AG10803 (cell line): ENCODE measurements around the gene PLEKHJ1.
"Not testable (repeated sequence)": the region's sequence is repeated elsewhere in the genome, so short reads cannot be mapped to it uniquely, and the experiment has no call there.

Experiments used
- DNase-seq: peaks from one replicate; pipeline ENCODE4 v3.0.0; 2010; ENCODE audit warnings: low read depth
- H3K4me3 ChIP-seq: 2 replicates; pipeline ENCODE4 v1.5.1; 2011; ENCODE audit warnings: mild to moderate bottlenecking, low read length, control low read depth
- TF ChIP-seq, protein P1 (sequence below): conservative IDR thresholded peaks from 2 replicates; pipeline ENCODE4 v1.5.1; 2011; ENCODE audit warnings: mild to moderate bottlenecking, low read length, control low read depth, inconsistent platforms

The PLEKHJ1 gene

DNA sequence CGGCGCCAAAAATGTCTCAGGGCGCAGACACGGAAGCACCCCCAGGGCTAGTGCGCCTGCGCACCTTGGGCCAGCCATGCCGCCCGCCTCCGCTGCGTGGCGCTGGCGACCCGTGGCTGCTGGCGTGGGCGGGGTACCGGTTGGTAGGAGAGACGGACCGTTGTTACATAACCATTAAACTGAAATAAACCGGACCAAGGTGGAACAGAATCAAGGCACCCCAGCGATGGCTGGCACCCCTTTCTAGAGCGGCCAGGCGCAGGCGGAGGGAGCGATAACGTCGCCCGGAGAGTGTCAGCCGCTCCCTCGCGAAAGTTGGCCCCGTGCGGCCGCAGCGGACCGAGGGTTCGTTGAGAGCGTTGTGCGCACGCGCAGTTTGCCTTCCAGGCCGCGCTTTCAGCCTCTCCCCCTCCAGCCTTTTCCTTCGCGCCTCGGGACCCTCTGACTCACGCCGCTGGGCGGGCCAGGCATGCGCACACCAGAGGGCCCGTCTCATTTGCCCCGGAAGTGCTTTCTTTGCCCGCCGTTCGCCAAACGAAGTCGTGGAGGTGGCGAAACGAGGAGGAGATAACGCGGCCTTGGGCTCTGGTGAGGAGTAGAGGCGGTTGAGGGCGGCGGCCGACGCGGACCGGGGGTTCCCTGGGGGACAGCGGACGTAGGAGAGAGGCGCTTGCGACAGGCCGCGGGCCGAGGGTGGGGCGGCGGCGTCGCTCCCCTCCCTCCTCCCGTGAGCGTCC lies at the start of gene PLEKHJ1, which contains the start of gene SF3A2:
Gene PLEKHJ1 (minus strand): TSS at position 16 of the 737 bp plus-strand sequence. CDS start 81 bp downstream, outside the sequence.
Gene SF3A2 (plus strand): TSS at position 511 of the 737 bp plus-strand sequence. CDS start 6,595 bp downstream, outside the sequence.
- DNase-seq = peak; percentile 95
- TF ChIP-seq, protein P1, sequence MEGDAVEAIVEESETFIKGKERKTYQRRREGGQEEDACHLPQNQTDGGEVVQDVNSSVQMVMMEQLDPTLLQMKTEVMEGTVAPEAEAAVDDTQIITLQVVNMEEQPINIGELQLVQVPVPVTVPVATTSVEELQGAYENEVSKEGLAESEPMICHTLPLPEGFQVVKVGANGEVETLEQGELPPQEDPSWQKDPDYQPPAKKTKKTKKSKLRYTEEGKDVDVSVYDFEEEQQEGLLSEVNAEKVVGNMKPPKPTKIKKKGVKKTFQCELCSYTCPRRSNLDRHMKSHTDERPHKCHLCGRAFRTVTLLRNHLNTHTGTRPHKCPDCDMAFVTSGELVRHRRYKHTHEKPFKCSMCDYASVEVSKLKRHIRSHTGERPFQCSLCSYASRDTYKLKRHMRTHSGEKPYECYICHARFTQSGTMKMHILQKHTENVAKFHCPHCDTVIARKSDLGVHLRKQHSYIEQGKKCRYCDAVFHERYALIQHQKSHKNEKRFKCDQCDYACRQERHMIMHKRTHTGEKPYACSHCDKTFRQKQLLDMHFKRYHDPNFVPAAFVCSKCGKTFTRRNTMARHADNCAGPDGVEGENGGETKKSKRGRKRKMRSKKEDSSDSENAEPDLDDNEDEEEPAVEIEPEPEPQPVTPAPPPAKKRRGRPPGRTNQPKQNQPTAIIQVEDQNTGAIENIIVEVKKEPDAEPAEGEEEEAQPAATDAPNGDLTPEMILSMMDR = peak; percentile 77
- peak within 1 kb of the TSS; percentile 84 for H3K4me3 ChIP-seq

- no peak overlapping the region for H3K4me3 ChIP-seq
- TF ChIP-seq, protein P1 = no peak
- DNase-seq = no peak
These were observed 47.8 kb upstream of the PLEKHJ1 start for GRCh38 chr19:2283835-2284507.

GRCh38 chr19:2282862-2283237 lies 46.7 kb upstream of the PLEKHJ1 start:
- no peak overlapping the region for H3K4me3 ChIP-seq
- TF ChIP-seq, protein P1 = no peak
- no peak for DNase-seq

GRCh38 chr19:2282062-2282861 lies 46.1 kb upstream of the PLEKHJ1 start, which contains the start of gene PEAK3:
PEAK3 (minus strand) TSS chr19:2282175; CDS start chr19:2280931, 1,244 bp downstream.
- TF ChIP-seq, protein P1 = no peak
- H3K4me3 ChIP-seq = no peak within 1 kb of the TSS
- peak; percentile 39 for DNase-seq

DNA sequence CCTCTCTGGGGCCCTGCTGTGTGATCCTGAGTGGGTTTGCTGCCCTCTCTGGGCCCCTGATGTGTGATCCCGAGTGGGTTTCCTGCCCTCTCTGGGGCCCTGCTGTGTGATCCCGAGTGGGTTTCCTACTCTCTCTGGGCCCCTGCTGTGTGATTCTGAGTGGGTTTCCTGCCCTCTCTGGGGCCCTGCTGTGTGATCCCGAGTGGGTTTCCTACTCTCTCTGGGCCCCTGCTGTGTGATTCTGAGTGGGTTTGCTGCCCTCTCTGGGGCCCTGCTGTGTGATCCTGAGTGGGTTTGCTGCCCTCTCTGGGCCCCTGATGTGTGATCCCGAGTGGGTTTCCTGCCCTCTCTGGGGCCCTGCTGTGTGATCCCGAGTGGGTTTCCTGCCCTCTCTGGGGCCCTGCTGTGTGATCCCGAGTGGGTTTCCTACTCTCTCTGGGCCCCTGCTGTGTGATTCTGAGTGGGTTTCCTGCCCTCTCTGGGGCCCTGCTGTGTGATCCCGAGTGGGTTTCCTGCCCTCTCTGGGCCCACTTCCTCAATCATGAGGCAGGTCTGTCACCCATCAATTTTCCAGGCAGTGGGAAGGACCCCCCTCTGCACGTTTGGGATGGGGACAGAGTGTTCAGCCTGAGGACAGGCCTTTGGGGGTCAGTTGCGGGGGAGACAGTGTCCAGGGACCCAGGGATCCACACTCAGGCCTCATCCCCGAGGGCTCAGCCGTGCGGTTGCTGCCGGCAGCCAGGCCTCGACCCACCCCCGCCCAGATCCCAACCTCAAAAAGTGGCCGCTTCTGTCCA lies 45.3 kb upstream of the PLEKHJ1 start:
- H3K4me3 ChIP-seq, DNase-seq: not testable (repeated sequence)

- TF ChIP-seq, protein P1 = no peak
- no peak overlapping the region for H3K4me3 ChIP-seq
- DNase-seq = no peak
These were observed 44.6 kb upstream of the PLEKHJ1 start for GRCh38 chr19:2280633-2281264.
